HUES64 (cell line): ENCODE results near the gene SNAI3.

Experiments
- H3K27ac ChIP-seq: 2 replicates; pipeline ENCODE4 v1.7.0; 2013; ENCODE audit warnings: low read depth, low read length, inconsistent platforms
- H3K27me3 ChIP-seq: 2 replicates; pipeline ENCODE4 v1.6.1; 2013; ENCODE audit warnings: mild to moderate bottlenecking, low read length; ENCODE audit not compliant: insufficient read depth
- H3K36me3 ChIP-seq: 2 replicates; pipeline ENCODE4 v1.6.1; 2013; ENCODE audit warnings: mild to moderate bottlenecking, low read length; ENCODE audit not compliant: insufficient read depth
- H3K4me1 ChIP-seq: 2 replicates; pipeline ENCODE4 v1.6.1; 2013; ENCODE audit warnings: mild to moderate bottlenecking, low read length, moderate library complexity; ENCODE audit not compliant: insufficient read depth
- H3K4me3 ChIP-seq: 2 replicates; pipeline ENCODE4 v1.5.1; 2013; ENCODE audit warnings: mild to moderate bottlenecking, low read length, moderate library complexity
- H3K9ac ChIP-seq: 2 replicates; pipeline ENCODE4 v1.6.1; 2013; ENCODE audit warnings: mild to moderate bottlenecking, low read depth, low read length
- H3K9me3 ChIP-seq: 2 replicates; pipeline ENCODE4 v1.6.1; 2013; ENCODE audit warnings: low read depth, low read length; ENCODE audit not compliant: insufficient read depth
- WGBS: fragments of 150-250, 120-280 bp; methylation state at CpG from one replicate; pipeline ENCODE4 v1.1.7; 2013; ENCODE audit warnings: missing lambda C conversion rate; 5-methylcytosine and 5-hydroxymethylcytosine counted together

SNAI3 gene

GRCh38 chr16:88634141-88634993 lies 51.9 kb downstream of the SNAI3 start:
- H3K4me1 ChIP-seq, result peaks cover 5% of the 10 kb centered on the region; the same call in 1 of the 2 replicates
- no peaks in the 10 kb centered on the region for H3K9me3 ChIP-seq
- H3K27me3 ChIP-seq, result peaks cover 10% of the 10 kb centered on the region
- H3K27ac ChIP-seq, result no peak overlapping the region
- 2% methylated on average over 82 of the region's 82 CpGs for WGBS
- peaks cover 28% of the 10 kb centered on the region for H3K36me3 ChIP-seq
- peak overlapping the region; percentile 68 for H3K4me3 ChIP-seq
- peak overlapping the region; percentile 66 for H3K9ac ChIP-seq

- Histone ChIP-seq H3K27me3 (peaks cover 10% of the 10 kb centered on the region), H3K9me3 (no peaks in the 10 kb centered on the region), H3K4me1 (peaks cover 3% of the 10 kb centered on the region; the same call in 1 of the 2 replicates), H3K27ac (no peak overlapping the region), H3K4me3 (peak overlapping the region; percentile 68), H3K36me3 (peaks cover 29% of the 10 kb centered on the region), H3K9ac (no peak overlapping the region)
- WGBS, result 37% methylated on average over 23 of the region's 23 CpGs
These were observed 52.6 kb downstream of the SNAI3 start for GRCh38 chr16:88633684-88634140.

GRCh38 chr16:88632587-88632930 lies 53.7 kb downstream of the SNAI3 start:
- no peak overlapping the region for H3K27ac ChIP-seq
- H3K9ac ChIP-seq, result no peak overlapping the region
- H3K36me3 ChIP-seq, result peaks cover 38% of the 10 kb centered on the region
- peaks cover 10% of the 10 kb centered on the region for H3K27me3 ChIP-seq
- H3K4me1 ChIP-seq, result no peaks in the 10 kb centered on the region
- H3K9me3 ChIP-seq, result no peaks in the 10 kb centered on the region
- WGBS, result 92% methylated on average over 11 of the region's 11 CpGs
- H3K4me3 ChIP-seq, result no peak overlapping the region

GRCh38 chr16:88631920-88632586 lies 54.3 kb downstream of the SNAI3 start:
- Histone ChIP-seq H3K36me3 (peaks cover 43% of the 10 kb centered on the region), H3K27ac (no peak overlapping the region)

GRCh38 chr16:88631384-88631783 lies 54.9 kb downstream of the SNAI3 start:
- Histone ChIP-seq H3K36me3 (peaks cover 49% of the 10 kb centered on the region), H3K27ac (no peak overlapping the region), H3K27me3 (peaks cover 9% of the 10 kb centered on the region), H3K4me3 (no peak overlapping the region), H3K9me3 (no peaks in the 10 kb centered on the region), H3K4me1 (no peaks in the 10 kb centered on the region), H3K9ac (no peak overlapping the region)
- WGBS, result 58% methylated on average over 16 of the region's 16 CpGs

More at GRCh38 chr16:88631920-88632586, 54.3 kb downstream of the SNAI3 start:
- WGBS, result 89% methylated on average over 30 of the region's 30 CpGs
- H3K27me3 ChIP-seq, result peaks cover 10% of the 10 kb centered on the region
- no peak overlapping the region for H3K4me3 ChIP-seq
- H3K9me3 ChIP-seq, result no peaks in the 10 kb centered on the region
- no peak overlapping the region for H3K9ac ChIP-seq
- H3K4me1 ChIP-seq, result no peaks in the 10 kb centered on the region

- no peaks in the 10 kb centered on the region for H3K9me3 ChIP-seq
- no peaks in the 10 kb centered on the region for H3K4me1 ChIP-seq
- peaks cover 52% of the 10 kb centered on the region for H3K36me3 ChIP-seq
- no peak overlapping the region for H3K27ac ChIP-seq
- H3K9ac ChIP-seq, result no peak overlapping the region
- peaks cover 5% of the 10 kb centered on the region; the same call in 1 of the 2 replicates for H3K27me3 ChIP-seq
- no peak overlapping the region for H3K4me3 ChIP-seq
- WGBS, result 90% methylated on average over 23 of the region's 23 CpGs
These were observed 55.4 kb downstream of the SNAI3 start for GRCh38 chr16:88630941-88631340.

GRCh38 chr16:88630433-88630832 lies 55.9 kb downstream of the SNAI3 start:
- Histone ChIP-seq H3K4me3 (no peak overlapping the region), H3K27me3 (peaks cover 5% of the 10 kb centered on the region; the same call in 1 of the 2 replicates), H3K4me1 (no peaks in the 10 kb centered on the region), H3K9me3 (no peaks in the 10 kb centered on the region), H3K9ac (no peak overlapping the region), H3K27ac (no peak overlapping the region), H3K36me3 (peaks cover 55% of the 10 kb centered on the region)
- WGBS, result 93% methylated on average over 8 of the region's 12 CpGs

- Histone ChIP-seq H3K27ac (no peak overlapping the region), H3K4me3 (no peak overlapping the region), H3K4me1 (no peaks in the 10 kb centered on the region), H3K36me3 (peaks cover 61% of the 10 kb centered on the region), H3K9ac (no peak overlapping the region), H3K9me3 (no peaks in the 10 kb centered on the region), H3K27me3 (no peaks in the 10 kb centered on the region)
- 84% methylated on average over 9 of the region's 9 CpGs for WGBS
These were observed 56.5 kb downstream of the SNAI3 start for GRCh38 chr16:88629835-88630234.

GRCh38 chr16:88628512-88628974 lies 57.8 kb downstream of the SNAI3 start:
- Histone ChIP-seq H3K4me1 (no peaks in the 10 kb centered on the region), H3K9ac (no peak overlapping the region), H3K36me3 (peaks cover 74% of the 10 kb centered on the region), H3K27ac (peak overlapping the region; percentile 5), H3K27me3 (no peaks in the 10 kb centered on the region), H3K4me3 (no peak overlapping the region), H3K9me3 (no peaks in the 10 kb centered on the region)
- 69% methylated on average over 12 of the region's 12 CpGs for WGBS
